SU-DHL-6 (cell line): ENCODE measurements around the gene TOP2A.

Source experiments
- H2AFZ ChIP-seq: fragments of 200-600 bp; sonication (generic); 2 replicates; pipeline ENCODE4 v1.6.1; 2014; ENCODE audit warnings: low read depth, mild to moderate bottlenecking, moderate library complexity, mixed read lengths, antibody characterized with exemption, low read length; ENCODE audit not compliant: severe bottlenecking
- H3F3A ChIP-seq: fragments of 200-600 bp; shearing (Covaris generic); 2 replicates; pipeline ENCODE4 v1.6.0; 2016; ENCODE audit warnings: antibody characterized with exemption, mild to moderate bottlenecking; ENCODE audit not compliant: insufficient read depth
- H3K27ac ChIP-seq: fragments of 200-600 bp; sonication (generic); 2 replicates; pipeline ENCODE4 v1.5.1; 2016; ENCODE audit warnings: low read depth, mild to moderate bottlenecking, low read length, moderate library complexity, mixed read lengths
- H3K27me3 ChIP-seq: fragments of 200-600 bp; sonication (generic), shearing (Covaris generic); 2 replicates; pipeline ENCODE4 v1.6.0; 2014; ENCODE audit warnings: mild to moderate bottlenecking, low read length
- H3K36me3 ChIP-seq: fragments of 200-600 bp; sonication (generic); 2 replicates; pipeline ENCODE4 v1.6.1; 2014; ENCODE audit warnings: mild to moderate bottlenecking, low read length, mixed read lengths
- H3K4me2 ChIP-seq: fragments of 300-600, 200-600 bp; shearing (Covaris generic), sonication (generic); 2 replicates; pipeline ENCODE4 v1.6.0; 2014; ENCODE audit warnings: low read length, low read depth, mild to moderate bottlenecking; ENCODE audit not compliant: poor library complexity, severe bottlenecking
- H3K4me3 ChIP-seq: fragments of 200-600 bp; sonication (generic); 2 replicates; pipeline ENCODE4 v1.5.1; 2014; ENCODE audit warnings: antibody characterized with exemption, low read length, mild to moderate bottlenecking, mixed read lengths; ENCODE audit not compliant: insufficient read depth, poor library complexity, severe bottlenecking
- H3K79me2 ChIP-seq: fragments of 200-600 bp; sonication (generic); 2 replicates; pipeline ENCODE4 v1.6.1; 2014; ENCODE audit warnings: mild to moderate bottlenecking, low read length, moderate library complexity; ENCODE audit not compliant: insufficient read depth
- H3K9ac ChIP-seq: fragments of 200-600 bp; sonication (generic); 2 replicates; pipeline ENCODE4 v1.7.0; 2014; ENCODE audit warnings: mild to moderate bottlenecking, low read length
- H3K9me2 ChIP-seq: fragments of 200-600 bp; sonication (generic); replicated peaks from 2 replicates; pipeline ENCODE4 v1.6.1; 2014; ENCODE audit warnings: low read length; ENCODE audit not compliant: insufficient read depth
- H3K9me3 ChIP-seq: fragments of 200-600 bp; sonication (generic); 2 replicates; pipeline ENCODE4 v1.6.1; 2014; ENCODE audit warnings: low read length, mixed read lengths; ENCODE audit not compliant: insufficient read depth
- H4K20me1 ChIP-seq: fragments of 200-600 bp; sonication (generic); 2 replicates; pipeline ENCODE4 v1.6.1; 2014; ENCODE audit warnings: low read depth, mild to moderate bottlenecking, antibody characterized with exemption, low read length, moderate library complexity, mixed read lengths
- CTCF ChIP-seq: fragments of 200-600 bp; sonication (generic); IDR thresholded peaks from one replicate; pipeline ENCODE4 v1.5.1; 2017; ENCODE audit warnings: antibody characterized with exemption, mild to moderate bottlenecking, low read length, moderate library complexity; ENCODE audit not compliant: insufficient read depth, poor library complexity, severe bottlenecking
- EZH2phosphoT487 ChIP-seq: fragments of 200-600 bp; sonication (generic), shearing (Covaris generic); conservative IDR thresholded peaks from 2 replicates; pipeline ENCODE4 v1.6.1; 2018; ENCODE audit warnings: mild to moderate bottlenecking, antibody characterized with exemption, low read length, moderate library complexity, mixed read lengths

The TOP2A gene

GRCh38 chr17:40457369-40457768 lies 39.7 kb upstream of the TOP2A start:
- H3K36me3 ChIP-seq: no peaks in the 10 kb centered on the region
- H3K27me3 ChIP-seq: no peaks in the 10 kb centered on the region
- no peak overlapping the region for H3K27ac ChIP-seq
- TF ChIP-seq CTCF: no peak
- TF ChIP-seq EZH2phosphoT487: no peak
- H3K9me3 ChIP-seq: no peaks in the 10 kb centered on the region
- no peak overlapping the region for H3K9ac ChIP-seq
- no peak overlapping the region for H3K4me3 ChIP-seq
- H2AFZ ChIP-seq: no peak overlapping the region
- no peaks in the 10 kb centered on the region for H3K9me2 ChIP-seq
- no peaks in the 10 kb centered on the region for H4K20me1 ChIP-seq
- H3K4me2 ChIP-seq: no peak overlapping the region
- H3K79me2 ChIP-seq: no peaks in the 10 kb centered on the region
- no peaks in the 10 kb centered on the region for H3F3A ChIP-seq

GRCh38 chr17:40456396-40456951 lies 38.8 kb upstream of the TOP2A start:
- H2AFZ ChIP-seq: no peak overlapping the region
- H3F3A ChIP-seq: no peaks in the 10 kb centered on the region
- H3K36me3 ChIP-seq: no peaks in the 10 kb centered on the region
- H3K79me2 ChIP-seq: no peaks in the 10 kb centered on the region
- H3K9ac ChIP-seq: no peak overlapping the region
- H3K9me2 ChIP-seq: no peaks in the 10 kb centered on the region
- H3K4me2 ChIP-seq: no peak overlapping the region
- TF ChIP-seq CTCF: no peak
- no peaks in the 10 kb centered on the region for H3K27me3 ChIP-seq
- H3K9me3 ChIP-seq: no peaks in the 10 kb centered on the region
- H4K20me1 ChIP-seq: no peaks in the 10 kb centered on the region
- H3K27ac ChIP-seq: no peak overlapping the region
- H3K4me3 ChIP-seq: no peak overlapping the region

- Histone ChIP-seq H3K79me2 (no peaks in the 10 kb centered on the region), H3K4me2 (no peak overlapping the region), H3K9me3 (no peaks in the 10 kb centered on the region), H3K27me3 (no peaks in the 10 kb centered on the region), H3K36me3 (no peaks in the 10 kb centered on the region), H3K9ac (no peak overlapping the region), H3K4me3 (no peak overlapping the region), H3F3A (no peaks in the 10 kb centered on the region), H2AFZ (no peak overlapping the region), H3K9me2 (no peaks in the 10 kb centered on the region), H4K20me1 (no peaks in the 10 kb centered on the region), H3K27ac (no peak overlapping the region)
- no peak for TF ChIP-seq CTCF
- no peak for TF ChIP-seq EZH2phosphoT487
Measured at GRCh38 chr17:40454613-40454995, 36.9 kb upstream of the TOP2A start.
